ENCODE results near the gene MYBBP1A. TPM values are rescaled to one million over a fixed set of nuclear protein-coding genes. Genes with fewer than 3 reads are reported as not detected.
A peak's percentile ranks its signal among the peaks of the same experiment; 100 is the strongest.

The MYBBP1A gene
- total and polyA plus RNA-seq, 2 donors (not counting 1 experiment from before 2014, with no cell fraction given), result 72.4 to 74.4 TPM

DNA sequence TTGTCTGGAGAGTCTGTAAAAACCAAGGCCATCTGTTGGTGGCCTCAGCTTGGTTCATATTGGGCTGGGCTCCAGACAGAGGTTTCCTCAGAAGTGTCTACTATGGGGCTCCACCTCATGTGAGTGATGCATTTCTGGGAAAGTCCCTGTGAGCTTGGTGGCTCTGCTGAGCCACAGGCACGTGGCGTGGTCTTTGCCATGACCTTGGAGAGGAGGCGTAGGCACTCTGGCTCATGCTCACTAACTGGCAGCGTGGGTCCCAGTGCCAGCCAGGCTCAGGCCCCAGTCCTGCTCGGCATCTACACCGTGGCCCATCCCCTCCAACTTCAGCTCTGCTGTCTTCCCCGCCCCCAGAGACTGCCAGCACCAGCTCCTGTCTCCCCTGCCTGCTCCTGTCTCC is 18.5 kb upstream of the MYBBP1A start:
- Histone ChIP-seq H3K79me2 (ENCODE audit: control insufficient read depth, insufficient read depth, low read length) (no peaks in the 10 kb centered on the region), H2AFZ (ENCODE audit: insufficient read depth, low read depth, low read length, poor library complexity, severe bottlenecking) (no peak overlapping the region), H3K27ac (ENCODE audit: low read length in 2 of 2) (no peak overlapping the region), H4K20me1 (ENCODE audit: control insufficient read depth, insufficient read depth, low read length, poor library complexity, severe bottlenecking) (no peaks in the 10 kb centered on the region), H3K27me3 (replicated peaks in 1 of 4; ENCODE audit: control extremely low read depth in 1 of 4, control insufficient read depth in 3 of 4, insufficient read depth in 4 of 4, low read length in 3 of 4) (peaks cover 0 to 6% (median 0%) of the 10 kb centered on the region in 4 experiments), H3K4me2 (replicated peaks; ENCODE audit: low read depth, low read length, poor library complexity, severe bottlenecking) (no peak overlapping the region), H3K4me3 (ENCODE audit: control extremely low read depth in 1 of 5, extremely low read depth in 1 of 5, insufficient read depth in 1 of 5, low read depth in 2 of 5, low read length in 4 of 5) (no peak overlapping the region), H3K9me3 (ENCODE audit: control extremely low read depth in 1 of 3, control insufficient read depth in 2 of 3, insufficient read depth in 1 of 3, low read length in 2 of 3) (no peaks in the 10 kb centered on the region), H3K36me3 (replicated peaks in 1 of 2; ENCODE audit: control extremely low read depth in 1 of 2, control insufficient read depth in 1 of 2, extremely low read depth in 1 of 2, insufficient read depth in 2 of 2, low read length in 1 of 2) (no peaks in the 10 kb centered on the region), H3K4me1 (ENCODE audit: control insufficient read depth in 2 of 2, insufficient read depth in 2 of 2, low read length in 2 of 2) (no peaks in the 10 kb centered on the region), H3K9ac (ENCODE audit: low read length) (no peak overlapping the region)
- Mint-ChIP-seq H3K4me3 (no peak overlapping the region), H3K9me3 (ENCODE audit: insufficient read depth) (no peaks in the 10 kb centered on the region), H3K4me1 (peaks cover 6% of the 10 kb centered on the region), H3K27me3 (peaks cover 4% of the 10 kb centered on the region), H3K27ac (no peak overlapping the region)
- ChIA-PET POLR2A (no interaction called here), CTCF (no interaction called here)
- intact Hi-C loops (cut with micrococcal nuclease), result no loop called here
- TF ChIP-seq EZH2 (IDR thresholded peaks at IDR 0.05; ENCODE audit: borderline replicate concordance, insufficient read depth, low read depth, low read length, poor library complexity, severe bottlenecking), result no peak
- TF ChIP-seq, protein P1, sequence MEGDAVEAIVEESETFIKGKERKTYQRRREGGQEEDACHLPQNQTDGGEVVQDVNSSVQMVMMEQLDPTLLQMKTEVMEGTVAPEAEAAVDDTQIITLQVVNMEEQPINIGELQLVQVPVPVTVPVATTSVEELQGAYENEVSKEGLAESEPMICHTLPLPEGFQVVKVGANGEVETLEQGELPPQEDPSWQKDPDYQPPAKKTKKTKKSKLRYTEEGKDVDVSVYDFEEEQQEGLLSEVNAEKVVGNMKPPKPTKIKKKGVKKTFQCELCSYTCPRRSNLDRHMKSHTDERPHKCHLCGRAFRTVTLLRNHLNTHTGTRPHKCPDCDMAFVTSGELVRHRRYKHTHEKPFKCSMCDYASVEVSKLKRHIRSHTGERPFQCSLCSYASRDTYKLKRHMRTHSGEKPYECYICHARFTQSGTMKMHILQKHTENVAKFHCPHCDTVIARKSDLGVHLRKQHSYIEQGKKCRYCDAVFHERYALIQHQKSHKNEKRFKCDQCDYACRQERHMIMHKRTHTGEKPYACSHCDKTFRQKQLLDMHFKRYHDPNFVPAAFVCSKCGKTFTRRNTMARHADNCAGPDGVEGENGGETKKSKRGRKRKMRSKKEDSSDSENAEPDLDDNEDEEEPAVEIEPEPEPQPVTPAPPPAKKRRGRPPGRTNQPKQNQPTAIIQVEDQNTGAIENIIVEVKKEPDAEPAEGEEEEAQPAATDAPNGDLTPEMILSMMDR (IDR thresholded peaks at IDR 0.05), result no peak
- ATAC-seq (ENCODE audit: low read depth) (peak; percentile 69), DNase-seq (peak; percentile 42)
- WGBS (ENCODE audit: insufficient coverage), result 54% methylated on average over 7 of the region's 7 CpGs

DNA sequence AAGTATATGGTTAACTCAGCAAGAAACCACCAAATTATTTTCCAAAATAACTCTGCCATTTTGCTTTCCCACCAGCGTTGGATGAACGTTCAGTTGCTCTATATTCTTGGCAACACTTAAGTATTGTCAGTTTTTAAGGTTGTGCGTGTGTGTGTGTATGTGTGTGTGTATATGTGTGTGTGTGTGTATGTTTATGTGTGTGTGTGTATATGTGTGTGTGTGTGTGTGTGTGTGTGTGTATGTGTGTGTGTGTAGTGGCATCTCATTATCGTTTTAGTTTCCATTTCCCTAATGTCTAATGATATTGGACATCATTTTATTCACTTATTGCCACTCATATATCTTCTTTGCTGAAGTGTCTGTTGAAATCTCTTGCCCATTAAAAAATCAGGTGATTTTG is 17.9 kb upstream of the MYBBP1A start:
- H3K36me3 ChIP-seq (replicated peaks in 1 of 2; ENCODE audit: control extremely low read depth in 1 of 2, control insufficient read depth in 1 of 2, extremely low read depth in 1 of 2, insufficient read depth in 2 of 2, low read length in 1 of 2), result no peaks in the 10 kb centered on the region
- H3K4me1 ChIP-seq (ENCODE audit: control insufficient read depth in 2 of 2, insufficient read depth in 2 of 2, low read length in 2 of 2), result no peaks in the 10 kb centered on the region
- no peaks in the 10 kb centered on the region for H3K9me3 ChIP-seq (ENCODE audit: control extremely low read depth in 1 of 3, control insufficient read depth in 2 of 3, insufficient read depth in 1 of 3, low read length in 2 of 3)
- H3K4me3 Mint-ChIP-seq, result no peak overlapping the region
- H3K9me3 Mint-ChIP-seq (ENCODE audit: insufficient read depth), result no peaks in the 10 kb centered on the region
- no peak overlapping the region for H2AFZ ChIP-seq (ENCODE audit: insufficient read depth, low read depth, low read length, poor library complexity, severe bottlenecking)
- H3K27ac ChIP-seq (ENCODE audit: low read length in 2 of 2), result no peak overlapping the region
- DNase-seq, result no peak
- no peak overlapping the region for H3K4me3 ChIP-seq (ENCODE audit: control extremely low read depth in 1 of 5, extremely low read depth in 1 of 5, insufficient read depth in 1 of 5, low read depth in 2 of 5, low read length in 4 of 5)
- no peaks in the 10 kb centered on the region for H3K79me2 ChIP-seq (ENCODE audit: control insufficient read depth, insufficient read depth, low read length)
- POLR2A ChIA-PET, result no interaction called here
- no peak overlapping the region for H3K4me2 ChIP-seq (replicated peaks; ENCODE audit: low read depth, low read length, poor library complexity, severe bottlenecking)
- 68% methylated on average over 3 of the region's 4 CpGs for WGBS (ENCODE audit: insufficient coverage)
- H3K27me3 ChIP-seq (replicated peaks in 1 of 4; ENCODE audit: control extremely low read depth in 1 of 4, control insufficient read depth in 3 of 4, insufficient read depth in 4 of 4, low read length in 3 of 4), result peaks cover 0 to 6% (median 0%) of the 10 kb centered on the region in 4 experiments
- CTCF ChIA-PET, result no interaction called here
- intact Hi-C loops (cut with micrococcal nuclease), result no loop called here
- peaks cover 6% of the 10 kb centered on the region for H3K4me1 Mint-ChIP-seq
- H3K9ac ChIP-seq (ENCODE audit: low read length), result no peak overlapping the region
- no peak for TF ChIP-seq EZH2 (IDR thresholded peaks at IDR 0.05; ENCODE audit: borderline replicate concordance, insufficient read depth, low read depth, low read length, poor library complexity, severe bottlenecking)
- TF ChIP-seq, protein P1 (IDR thresholded peaks at IDR 0.05), result no peak
- ATAC-seq (ENCODE audit: low read depth), result no peak
- no peak overlapping the region for H3K27ac Mint-ChIP-seq
- H3K27me3 Mint-ChIP-seq, result peaks cover 4% of the 10 kb centered on the region
- H4K20me1 ChIP-seq (ENCODE audit: control insufficient read depth, insufficient read depth, low read length, poor library complexity, severe bottlenecking), result no peaks in the 10 kb centered on the region

All from B cell (primary cell).